SH-SY5Y (cell line): ENCODE measurements around the gene GABARAP.

Source experiments
- GATA2 ChIP-seq: IDR thresholded peaks from 2 replicates; pipeline ENCODE4 v1.6.1; 2011; ENCODE audit warnings: mild to moderate bottlenecking, low read depth, low read length
- GATA3 ChIP-seq: IDR thresholded peaks from 2 replicates; pipeline ENCODE4 v1.6.1; 2011; ENCODE audit warnings: low read depth, mild to moderate bottlenecking, low read length, moderate library complexity

DNA sequence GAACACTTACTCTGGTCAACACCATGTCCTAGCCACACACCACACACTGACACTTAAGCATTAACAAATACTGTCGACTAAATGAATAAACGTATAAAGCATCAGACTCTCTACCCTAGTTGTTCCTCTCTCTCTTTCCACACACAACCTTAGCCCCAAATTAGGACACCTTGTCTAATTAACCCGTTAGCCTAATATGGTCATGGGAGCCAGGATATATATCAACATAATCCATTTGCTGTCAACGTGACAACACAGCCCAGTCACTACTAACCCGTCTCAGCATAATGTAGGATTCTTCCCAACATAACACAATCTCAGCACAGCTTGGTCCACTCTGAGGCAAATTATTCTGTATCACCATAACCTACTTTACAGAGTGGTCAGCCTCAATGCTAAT lies 10.1 kb downstream of the GABARAP start:
- TF ChIP-seq GATA3: no peak
- no peak for TF ChIP-seq GATA2
